Upper lobe of right lung (tissue), 1 donor: ENCODE data around the gene OLFM2. TPM values are rescaled to one million over a fixed set of nuclear protein-coding genes. Genes with fewer than 3 reads are reported as not detected.

ENCODE experiments used
- total RNA-seq: library from RNA; stranded (reverse); fragmentation: NEBNext Ultra II Directional; extraction: Animal tissue kit (Norgen Biotek cat#: 25700); gene quantifications from one replicate; pipeline ENCODE4 v1.2.1, GENCODE V29; 2021
- donor health status: DM: no; HTN: yes; CAD: no; lungs with severe emphysema.

Gene OLFM2
- total RNA-seq, 1 donor from 2014 or later, result 14.6 TPM

Other genes starting within 250 kb of the OLFM2 start
- 10.2 TPM for gene ZNF846, start 167.8 kb downstream of the OLFM2 start, total RNA-seq
- 21.5 TPM for gene FBXL12, start 117.4 kb downstream of the OLFM2 start, total RNA-seq
- 220 TPM for gene UBL5, start 108.6 kb downstream of the OLFM2 start, total RNA-seq
- gene PIN1, start 101.2 kb downstream of the OLFM2 start, total RNA-seq, result 50.3 TPM
- 9.6 TPM for gene COL5A3, start 74.0 kb upstream of the OLFM2 start, total RNA-seq
- not detected for gene RDH8, start 77.0 kb upstream of the OLFM2 start, total RNA-seq
- gene SHFL, start 149.8 kb upstream of the OLFM2 start, total RNA-seq, result 52.0 TPM
- 0.23 TPM for gene ANGPTL6, start 166.2 kb upstream of the OLFM2 start, total RNA-seq
- gene PPAN, start 169.8 kb upstream of the OLFM2 start, total RNA-seq, result 35.2 TPM
- gene P2RY11, start 175.2 kb upstream of the OLFM2 start, total RNA-seq, result 13.5 TPM
- gene EIF3G, start 183.4 kb upstream of the OLFM2 start, total RNA-seq, result 175 TPM